H9 (cell line): ENCODE data around the gene NEDD9. TPM values are rescaled to one million over a fixed set of nuclear protein-coding genes. Genes with fewer than 3 reads are reported as not detected.

ENCODE experiments used
- DNase-seq: peaks from one replicate; pipeline ENCODE4 v3.0.0-alpha.2; 2017
- H2AFZ ChIP-seq: one replicate; pipeline ENCODE4 v1.6.1; 2013; ENCODE audit warnings: mild to moderate bottlenecking, low read length, control low read depth, moderate library complexity
- H2AK5ac ChIP-seq: 2 replicates; pipeline ENCODE4 v1.6.1; 2013; ENCODE audit warnings: low read length, control low read depth, mixed read lengths; ENCODE audit not compliant: insufficient read length
- H2BK120ac ChIP-seq: one replicate; pipeline ENCODE4 v1.6.1; 2013; ENCODE audit warnings: low read depth, mild to moderate bottlenecking, low read length, control low read depth, inconsistent platforms; ENCODE audit not compliant: poor library complexity, severe bottlenecking
- H2BK12ac ChIP-seq: 2 replicates; pipeline ENCODE4 v1.6.1; 2013; ENCODE audit warnings: low read length, control low read depth, mixed read lengths, low read depth; ENCODE audit not compliant: insufficient read length
- H2BK15ac ChIP-seq: 2 replicates; pipeline ENCODE4 v1.6.1; 2013; ENCODE audit warnings: low read depth, low read length, control low read depth
- H2BK20ac ChIP-seq: one replicate; pipeline ENCODE4 v1.6.1; 2013; ENCODE audit warnings: low read depth, mild to moderate bottlenecking, low read length, control low read depth, inconsistent platforms; ENCODE audit not compliant: poor library complexity, severe bottlenecking
- H2BK5ac ChIP-seq: 2 replicates; pipeline ENCODE4 v1.6.1; 2013; ENCODE audit warnings: low read length, control low read depth, mixed read lengths; ENCODE audit not compliant: insufficient read length
- H3K14ac ChIP-seq: 2 replicates; pipeline ENCODE4 v1.6.1; 2013; ENCODE audit warnings: low read length, control low read depth; ENCODE audit not compliant: insufficient read depth
- H3K18ac ChIP-seq: 2 replicates; pipeline ENCODE4 v1.6.1; 2013; ENCODE audit warnings: low read depth, mild to moderate bottlenecking, mixed read lengths, low read length, control low read depth; ENCODE audit not compliant: insufficient read length
- H3K23ac ChIP-seq: 2 replicates; pipeline ENCODE4 v1.6.1; 2013; ENCODE audit warnings: low read length, control low read depth, mixed read lengths, low read depth; ENCODE audit not compliant: insufficient read length
- H3K23me2 ChIP-seq: 2 replicates; pipeline ENCODE4 v1.6.1; 2013; ENCODE audit warnings: low read depth, mild to moderate bottlenecking, mixed read lengths, low read length, control low read depth; ENCODE audit not compliant: insufficient read length, poor library complexity, severe bottlenecking
- H3K27ac ChIP-seq: 2 replicates; pipeline ENCODE4 v1.5.1; 2013; ENCODE audit warnings: low read length, control low read depth, mixed read lengths, low read depth; ENCODE audit not compliant: insufficient read length
- H3K27me3 ChIP-seq: 2 replicates; pipeline ENCODE4 v1.6.1; 2013; ENCODE audit warnings: low read length, control low read depth, inconsistent platforms; ENCODE audit not compliant: insufficient read depth
- H3K4ac ChIP-seq: 2 replicates; pipeline ENCODE4 v1.6.1; 2013; ENCODE audit warnings: low read depth, mild to moderate bottlenecking, control low read depth, inconsistent platforms, low read length, moderate library complexity
- H3K4me1 ChIP-seq: 2 replicates; pipeline ENCODE4 v1.6.1; 2013; ENCODE audit warnings: low read length, control low read depth, inconsistent platforms; ENCODE audit not compliant: insufficient read depth
- H3K4me2 ChIP-seq: 2 replicates; pipeline ENCODE4 v1.6.1; 2013; ENCODE audit warnings: low read length, control low read depth, mixed read lengths; ENCODE audit not compliant: insufficient read length, insufficient read depth
- H3K56ac ChIP-seq: 2 replicates; pipeline ENCODE4 v1.6.1; 2013; ENCODE audit warnings: low read depth, mild to moderate bottlenecking, mixed read lengths, low read length, control low read depth; ENCODE audit not compliant: insufficient read length
- H3K79me1 ChIP-seq: 2 replicates; pipeline ENCODE4 v1.6.1; 2013; ENCODE audit warnings: low read depth, mild to moderate bottlenecking, moderate library complexity, low read length, control low read depth, inconsistent platforms; ENCODE audit not compliant: insufficient read depth, poor library complexity, severe bottlenecking
- H3K79me2 ChIP-seq: 2 replicates; pipeline ENCODE4 v1.6.1; 2013; ENCODE audit warnings: low read length, control low read depth, inconsistent platforms; ENCODE audit not compliant: insufficient read depth
- H3K9ac ChIP-seq: 2 replicates; pipeline ENCODE4 v1.6.1; 2013; ENCODE audit warnings: low read length, control low read depth, mixed read lengths; ENCODE audit not compliant: insufficient read length; ENCODE audit errors: extremely low read depth
- H3K9me3 ChIP-seq: one replicate; pipeline ENCODE4 v1.6.1; 2013; ENCODE audit warnings: low read depth, low read length, inconsistent platforms; ENCODE audit not compliant: control insufficient read depth
- H3T11ph ChIP-seq: one replicate; pipeline ENCODE4 v1.6.1; 2013; ENCODE audit warnings: mild to moderate bottlenecking, low read length, control low read depth, inconsistent platforms
- H4K20me1 ChIP-seq: one replicate; pipeline ENCODE4 v1.6.1; 2013; ENCODE audit not compliant: control insufficient read depth, insufficient read length, insufficient read depth
- H4K5ac ChIP-seq: 2 replicates; pipeline ENCODE4 v1.6.1; 2013; ENCODE audit warnings: low read depth, mild to moderate bottlenecking, mixed read lengths, low read length, control low read depth; ENCODE audit not compliant: insufficient read length
- H4K8ac ChIP-seq: replicated peaks from 2 replicates; pipeline ENCODE4 v1.6.1; 2013; ENCODE audit warnings: low read length, control low read depth, mixed read lengths, low read depth; ENCODE audit not compliant: insufficient read length
- H4K91ac ChIP-seq: 2 replicates; pipeline ENCODE4 v1.6.1; 2013; ENCODE audit warnings: low read depth, mild to moderate bottlenecking, moderate library complexity, mixed read lengths, low read length, control low read depth; ENCODE audit not compliant: insufficient read length
- H3K27ac Mint-ChIP-seq, 3 experiments: 2 replicates in 2 of 3; 3 replicates in 1 of 3; pipeline ENCODE4 v1.8.0; 2020 to 2021; ENCODE audit warnings: mixed read lengths in 3 of 3, mild to moderate bottlenecking in 1 of 3, moderate library complexity in 1 of 3
- H3K27me3 Mint-ChIP-seq: 2 replicates; pipeline ENCODE4 v1.8.0; 2021; ENCODE audit warnings: low read depth, mild to moderate bottlenecking, moderate library complexity, mixed read lengths
- H3K36me3 Mint-ChIP-seq, 3 experiments: 2 replicates in 2 of 3; 3 replicates in 1 of 3; pipeline ENCODE4 v1.8.0; 2020 to 2021; ENCODE audit warnings: low read depth in 3 of 3, mixed read lengths in 3 of 3; ENCODE audit not compliant: insufficient read depth in 1 of 3
- H3K4me1 Mint-ChIP-seq, 2 experiments: 2 replicates each; pipeline ENCODE4 v1.8.0; 2020; ENCODE audit warnings: mixed read lengths in 2 of 2
- H3K4me3 Mint-ChIP-seq, 2 experiments: 2 replicates in 1 of 2; 3 replicates in 1 of 2; pipeline ENCODE4 v1.8.0; 2020 to 2021; ENCODE audit warnings: mild to moderate bottlenecking in 2 of 2, mixed read lengths in 2 of 2, moderate library complexity in 1 of 2
- H3K9me3 Mint-ChIP-seq, 2 experiments: 2 replicates in 1 of 2; 3 replicates in 1 of 2; pipeline ENCODE4 v1.8.0; 2020; ENCODE audit warnings: mild to moderate bottlenecking in 2 of 2, mixed read lengths in 2 of 2, moderate library complexity in 1 of 2
- WGBS: extraction: QIAGEN DNeasy Blood & Tissue Kit; methylation state at CpG from one replicate; pipeline ENCODE4 v1.1.7; 2013; ENCODE audit warnings: missing lambda C conversion rate, low lambda C conversion rate, mixed read lengths; ENCODE audit not compliant: insufficient read length; ENCODE audit errors: extremely low coverage; 5-methylcytosine and 5-hydroxymethylcytosine counted together
- total RNA-seq: library from RNA; stranded (reverse); gene quantifications from 2 replicates; pipeline ENCODE4 v1.2.1, GENCODE V29; 2021
- TF ChIP-seq, protein P1 (sequence below): fragments of 200-600 bp; sonication (generic); conservative IDR thresholded peaks from 3 replicates; pipeline ENCODE4 v1.8.0; 2021; ENCODE audit warnings: antibody characterized with exemption, mild to moderate bottlenecking

The NEDD9 gene
- total RNA-seq, 1 experiment from 2014 or later = 5.5 TPM

DNA sequence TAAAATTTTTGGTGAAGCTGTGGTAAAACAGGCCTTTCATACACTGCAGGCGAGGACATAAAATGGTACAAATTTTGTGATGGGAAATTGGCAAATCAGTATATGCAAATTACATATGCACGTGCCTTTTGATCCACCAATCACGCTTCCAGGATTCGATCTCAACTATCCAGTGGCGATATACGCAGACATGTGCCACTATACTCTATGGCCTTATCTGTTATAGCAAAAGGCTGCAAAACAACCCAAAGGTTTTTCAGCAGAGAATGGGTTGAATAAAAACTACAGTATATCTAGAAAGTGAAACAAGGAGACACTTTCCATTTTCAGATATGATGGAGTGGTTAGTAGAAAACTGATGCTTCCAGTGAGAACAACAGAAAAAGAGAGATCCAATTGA lies 79.0 kb downstream of the NEDD9 start:
- H2BK5ac ChIP-seq = no peak overlapping the region
- H2BK12ac ChIP-seq = no peak overlapping the region
- Mint-ChIP-seq H3K4me3 (no peak overlapping the region), H3K4me1 (peaks cover 20 to 25% of the 10 kb centered on the region in 2 experiments), H3K27me3 (no peaks in the 10 kb centered on the region), H3K27ac (no peak overlapping the region), H3K36me3 (no peaks in the 10 kb centered on the region), H3K9me3 (no peaks in the 10 kb centered on the region)
- no peaks in the 10 kb centered on the region for H3K23me2 ChIP-seq
- H3K18ac ChIP-seq = no peak overlapping the region
- H3K14ac ChIP-seq = no peak overlapping the region
- no peak overlapping the region for H3K4ac ChIP-seq
- peak overlapping the region; percentile 43 for H3K4me2 ChIP-seq
- no peak overlapping the region for H2BK20ac ChIP-seq
- DNase-seq = no peak
- H3K23ac ChIP-seq = no peak overlapping the region
- H3K4me1 ChIP-seq = peaks cover 5% of the 10 kb centered on the region; the same call in 1 of the 2 replicates
- no peaks in the 10 kb centered on the region for H3K79me1 ChIP-seq
- no peaks in the 10 kb centered on the region for H3K9me3 ChIP-seq
- H4K8ac ChIP-seq = no peak overlapping the region
- H2AK5ac ChIP-seq = no peak overlapping the region
- H3T11ph ChIP-seq = no peak overlapping the region
- WGBS = no CpG with 5 or more reads among the region's 6 CpGs
- H2AFZ ChIP-seq = no peak overlapping the region
- no peak overlapping the region for H4K91ac ChIP-seq
- H3K27me3 ChIP-seq = no peaks in the 10 kb centered on the region
- H3K56ac ChIP-seq = no peak overlapping the region
- no peak overlapping the region for H4K5ac ChIP-seq
- H3K9ac ChIP-seq = no peak overlapping the region
- no peaks in the 10 kb centered on the region for H3K79me2 ChIP-seq
- no peak overlapping the region for H2BK120ac ChIP-seq
- H3K27ac ChIP-seq = no peak overlapping the region
- H2BK15ac ChIP-seq = no peak overlapping the region
- H4K20me1 ChIP-seq = no peaks in the 10 kb centered on the region
- TF ChIP-seq, protein P1, sequence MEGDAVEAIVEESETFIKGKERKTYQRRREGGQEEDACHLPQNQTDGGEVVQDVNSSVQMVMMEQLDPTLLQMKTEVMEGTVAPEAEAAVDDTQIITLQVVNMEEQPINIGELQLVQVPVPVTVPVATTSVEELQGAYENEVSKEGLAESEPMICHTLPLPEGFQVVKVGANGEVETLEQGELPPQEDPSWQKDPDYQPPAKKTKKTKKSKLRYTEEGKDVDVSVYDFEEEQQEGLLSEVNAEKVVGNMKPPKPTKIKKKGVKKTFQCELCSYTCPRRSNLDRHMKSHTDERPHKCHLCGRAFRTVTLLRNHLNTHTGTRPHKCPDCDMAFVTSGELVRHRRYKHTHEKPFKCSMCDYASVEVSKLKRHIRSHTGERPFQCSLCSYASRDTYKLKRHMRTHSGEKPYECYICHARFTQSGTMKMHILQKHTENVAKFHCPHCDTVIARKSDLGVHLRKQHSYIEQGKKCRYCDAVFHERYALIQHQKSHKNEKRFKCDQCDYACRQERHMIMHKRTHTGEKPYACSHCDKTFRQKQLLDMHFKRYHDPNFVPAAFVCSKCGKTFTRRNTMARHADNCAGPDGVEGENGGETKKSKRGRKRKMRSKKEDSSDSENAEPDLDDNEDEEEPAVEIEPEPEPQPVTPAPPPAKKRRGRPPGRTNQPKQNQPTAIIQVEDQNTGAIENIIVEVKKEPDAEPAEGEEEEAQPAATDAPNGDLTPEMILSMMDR = no peak
